HL-60 (cell line): Measurements from ENCODE around the gene DNAJA4.

Experiments used
- CTCF ChIP-seq: IDR thresholded peaks from one replicate; pipeline ENCODE4 v1.5.1; 2011; ENCODE audit warnings: low read length, control low read depth, inconsistent platforms; ENCODE audit not compliant: insufficient read depth
- REST ChIP-seq: IDR thresholded peaks from 2 replicates; pipeline ENCODE4 v1.6.1; 2012; ENCODE audit warnings: low read depth; ENCODE audit not compliant: insufficient replicate concordance

GRCh38 chr15:78266806-78267205 lies 2.4 kb downstream of the DNAJA4 start:
- TF ChIP-seq CTCF (no peak), REST (no peak)
